TTC549 (cell line): Measurements from ENCODE around the gene HACD1.
"Not testable (repeated sequence)": the region's sequence is repeated elsewhere in the genome, so short reads cannot be mapped to it uniquely, and the experiment has no call there.

Source experiments
- FAIRE-seq: peaks from 2 replicates; lab custom pipeline; 2012; peaks lifted over from hg19 to GRCh38; lab: Jason Lieb, UNC

Gene HACD1

GRCh38 chr10:17643339-17643754, 26.2 kb upstream of the HACD1 start:
- no peak for FAIRE-seq

- no peak for FAIRE-seq
Observed at GRCh38 chr10:17640331-17640816, 23.2 kb upstream of the HACD1 start.

GRCh38 chr10:17637869-17638268, 20.7 kb upstream of the HACD1 start:
- FAIRE-seq: no peak

- no peak for FAIRE-seq
Observed at GRCh38 chr10:17633353-17633752, 16.2 kb upstream of the HACD1 start.

- FAIRE-seq: not testable (repeated sequence)
Observed at GRCh38 chr10:17632590-17632989, 15.4 kb upstream of the HACD1 start.

DNA sequence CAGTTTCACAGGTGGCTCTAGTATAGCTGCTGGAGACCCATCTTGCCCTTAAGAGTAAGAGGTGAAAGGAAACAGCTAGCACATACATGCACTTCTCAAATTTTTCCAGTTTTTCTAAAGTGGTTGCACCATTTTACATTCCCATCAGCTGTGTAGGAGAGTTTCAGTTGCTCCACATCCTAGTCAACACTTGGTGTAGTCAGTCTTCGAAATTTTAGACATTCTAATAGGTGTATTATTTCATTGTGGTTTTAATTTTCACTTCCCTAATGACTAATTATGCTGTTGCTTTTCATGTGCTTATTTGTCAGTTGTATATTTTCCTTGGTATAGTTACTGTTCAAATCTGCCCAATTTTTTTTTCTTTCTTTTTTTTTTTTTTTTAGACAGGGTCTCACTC, 9.5 kb upstream of the HACD1 start:
- no peak for FAIRE-seq

DNA sequence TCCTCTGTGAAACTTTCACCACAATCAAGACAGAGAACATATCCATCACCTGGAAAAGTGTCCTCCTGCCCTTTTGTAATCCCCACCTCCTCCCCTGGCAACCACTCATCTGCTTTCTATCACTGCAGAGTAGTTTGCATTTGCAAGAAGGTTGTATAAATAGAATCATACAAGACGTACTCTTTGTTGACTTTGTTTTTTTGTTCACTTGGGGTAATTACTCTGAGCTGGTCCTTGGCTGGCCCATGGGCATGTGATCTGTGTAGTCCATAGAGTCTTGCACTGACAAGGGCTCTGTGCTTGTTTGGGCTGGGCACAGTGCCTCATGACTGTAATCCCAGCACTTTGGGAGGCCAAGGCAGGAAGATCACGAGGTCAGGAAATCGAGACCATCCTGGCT, 7.8 kb upstream of the HACD1 start:
- FAIRE-seq: no peak

GRCh38 chr10:17622061-17622460, 4.9 kb upstream of the HACD1 start:
- no peak for FAIRE-seq

DNA sequence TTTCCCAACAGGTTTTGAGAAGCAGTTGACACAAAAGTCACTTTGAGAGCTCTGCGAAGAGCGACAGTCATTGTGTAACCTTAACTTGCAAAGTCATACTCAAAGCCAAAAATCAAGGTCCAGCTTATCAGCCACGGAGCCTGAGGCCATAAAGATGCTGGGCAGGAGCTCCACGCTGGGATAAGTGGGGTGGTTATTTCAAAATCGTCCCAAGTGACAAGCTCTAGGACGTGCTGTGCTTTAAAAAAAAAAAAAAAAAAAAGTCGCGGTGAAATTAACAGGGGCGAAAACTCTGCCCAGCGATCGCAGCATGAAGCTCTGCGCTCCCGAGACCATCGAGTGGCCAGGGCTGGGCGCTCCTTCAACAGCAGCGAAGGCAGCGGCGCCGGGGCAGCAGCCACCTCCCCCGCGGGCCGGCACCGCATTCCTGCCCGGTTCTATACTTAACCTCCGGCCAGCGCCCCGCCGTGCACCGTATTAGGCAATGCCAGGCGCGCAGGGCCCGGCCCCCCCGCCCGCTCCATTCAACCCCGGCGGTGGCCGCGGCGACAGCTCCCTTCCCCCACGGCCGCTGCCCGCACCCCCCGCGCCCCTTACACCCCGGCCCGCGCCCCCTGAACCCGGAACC, 657 bp downstream of the HACD1 start:
- FAIRE-seq: no peak

- no peak for FAIRE-seq
Observed at GRCh38 chr10:17609523-17610079, 7.6 kb downstream of the HACD1 start.

GRCh38 chr10:17607603-17608332, 9.4 kb downstream of the HACD1 start:
- peak; percentile 90 for FAIRE-seq

- FAIRE-seq: no peak
Observed at GRCh38 chr10:17607060-17607459, 10.1 kb downstream of the HACD1 start.

- no peak for FAIRE-seq
Observed at GRCh38 chr10:17606547-17607040, 10.6 kb downstream of the HACD1 start.

DNA sequence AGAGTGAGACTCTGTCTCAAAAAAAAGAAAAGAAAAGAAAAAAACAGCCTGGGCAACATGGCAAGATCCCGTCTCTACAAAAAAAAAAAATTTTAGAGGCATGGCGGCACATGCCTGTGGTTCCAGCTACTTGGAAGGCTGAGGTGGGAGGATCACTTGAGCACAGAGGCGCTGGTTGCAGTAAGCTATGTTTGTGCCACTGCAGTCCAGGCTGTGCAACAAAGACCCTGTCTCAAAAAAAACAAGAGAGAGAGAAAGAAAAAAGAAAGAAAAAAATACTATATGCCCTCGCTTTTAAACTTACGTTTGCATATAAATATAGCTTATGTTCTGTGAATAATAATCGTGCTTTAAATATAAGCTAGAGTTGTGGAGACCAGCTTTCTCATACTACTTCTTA, 11.2 kb downstream of the HACD1 start:
- FAIRE-seq: no peak

GRCh38 chr10:17599089-17599488, 18.1 kb downstream of the HACD1 start:
- FAIRE-seq: no peak

GRCh38 chr10:17597386-17597785, 19.8 kb downstream of the HACD1 start:
- FAIRE-seq: no peak

DNA sequence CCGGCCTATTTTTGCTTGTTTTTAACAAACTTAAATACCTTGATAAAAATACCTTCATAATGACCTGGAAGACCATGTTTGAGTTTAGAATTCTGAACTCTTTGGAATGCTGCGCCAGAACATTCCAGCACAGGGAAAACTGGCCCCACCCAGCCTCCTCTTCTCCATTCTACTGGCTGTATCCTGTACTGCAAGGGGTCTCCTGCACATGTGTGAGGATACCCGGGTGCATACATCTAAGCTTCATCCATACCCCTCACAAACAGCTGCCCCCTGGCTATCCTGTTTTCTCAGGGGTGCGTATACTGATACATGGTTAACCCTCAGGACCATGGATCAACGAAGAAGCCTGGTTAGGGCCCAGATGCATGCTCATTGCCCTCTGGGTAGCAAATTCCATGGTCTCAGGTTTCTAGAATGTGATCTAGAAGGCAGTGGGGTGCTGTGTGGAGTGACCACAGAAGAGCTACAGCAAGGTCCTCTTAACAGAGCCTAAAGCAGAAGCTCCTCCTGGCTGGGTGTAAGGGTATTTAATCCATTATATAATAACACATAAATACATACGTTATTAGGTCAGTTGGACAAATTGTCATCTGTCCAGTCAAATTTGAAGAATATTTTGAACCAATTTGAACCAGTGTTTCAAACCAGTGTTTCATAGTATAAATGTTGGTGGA, 26.1 kb downstream of the HACD1 start:
- no peak for FAIRE-seq

DNA sequence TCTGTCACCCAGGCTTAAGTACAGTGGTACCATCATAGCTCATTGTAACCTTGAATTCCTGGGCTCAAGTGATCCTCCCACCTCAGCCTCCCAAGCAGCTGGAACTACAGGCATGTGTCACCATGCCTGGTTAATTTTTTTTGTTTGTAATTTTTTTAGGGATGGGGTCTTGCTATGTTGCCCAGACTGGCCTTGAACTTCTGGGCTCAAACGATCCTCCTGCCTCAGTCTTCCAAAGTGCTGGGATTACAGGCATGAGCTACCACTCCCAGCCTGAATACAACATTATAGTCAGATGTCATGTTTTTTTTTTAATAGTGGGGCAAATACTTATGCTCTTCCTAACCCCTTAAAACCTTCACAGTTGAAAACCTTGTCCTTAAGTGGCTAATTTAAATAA, 27.9 kb downstream of the HACD1 start:
- not testable (repeated sequence) for FAIRE-seq

DNA sequence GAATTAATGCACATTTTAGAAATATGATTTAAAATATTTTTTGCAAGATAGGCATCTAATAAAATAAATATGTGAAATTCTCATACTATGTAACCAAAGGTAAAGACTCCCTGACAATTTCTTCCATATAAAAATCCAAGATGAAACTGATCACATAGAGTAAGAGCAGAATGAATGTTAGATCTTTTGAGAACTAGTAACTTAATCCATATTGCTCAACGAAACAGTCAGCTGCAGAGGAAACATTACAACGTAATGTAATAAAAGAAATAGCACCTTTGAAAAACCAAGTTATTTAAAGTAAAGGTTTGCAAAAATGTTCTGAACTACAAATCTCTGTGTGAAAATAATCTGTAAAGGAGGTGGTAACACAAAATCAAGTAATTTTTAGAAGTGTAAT, 28.8 kb downstream of the HACD1 start:
- no peak for FAIRE-seq

DNA sequence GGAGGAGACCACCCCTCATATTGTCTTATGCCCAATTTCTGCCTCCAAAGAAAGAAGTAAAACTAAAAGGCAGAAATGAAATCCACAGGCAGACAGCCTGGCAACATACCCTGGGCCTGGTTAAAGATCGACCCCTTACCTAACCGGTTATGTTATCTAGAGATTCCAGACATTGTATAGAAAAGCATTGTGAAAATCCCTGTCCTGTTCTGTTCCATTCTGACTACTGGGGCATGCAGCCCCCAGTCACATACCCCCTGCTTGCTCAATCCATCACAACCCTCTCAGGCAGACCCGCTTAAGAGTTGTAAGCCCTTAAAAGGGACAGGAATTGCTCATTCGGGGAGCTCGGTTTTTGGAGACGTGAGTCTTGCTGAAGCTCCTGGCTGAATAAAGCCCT, 29.9 kb downstream of the HACD1 start:
- not testable (repeated sequence) for FAIRE-seq

DNA sequence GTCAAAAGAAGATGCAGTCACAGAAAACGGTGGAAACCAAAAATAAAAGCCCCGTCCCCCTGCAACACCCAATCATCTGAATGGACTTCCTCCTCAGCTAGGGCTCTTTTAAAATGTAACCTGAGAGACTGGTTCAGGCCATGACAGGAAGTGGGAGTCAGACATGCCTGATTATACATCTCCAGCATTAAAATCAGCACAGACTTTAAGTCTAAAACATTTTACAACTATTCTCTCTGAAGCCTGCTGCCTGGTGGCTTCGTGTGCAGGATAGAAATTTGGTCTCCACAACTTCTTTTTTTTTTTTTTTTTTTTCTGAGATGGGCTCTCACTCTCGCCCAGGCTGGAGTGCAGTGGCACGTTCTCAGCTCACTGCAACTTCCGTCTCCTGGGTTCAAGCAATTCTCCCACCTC, 30.3 kb downstream of the HACD1 start:
- no peak for FAIRE-seq

DNA sequence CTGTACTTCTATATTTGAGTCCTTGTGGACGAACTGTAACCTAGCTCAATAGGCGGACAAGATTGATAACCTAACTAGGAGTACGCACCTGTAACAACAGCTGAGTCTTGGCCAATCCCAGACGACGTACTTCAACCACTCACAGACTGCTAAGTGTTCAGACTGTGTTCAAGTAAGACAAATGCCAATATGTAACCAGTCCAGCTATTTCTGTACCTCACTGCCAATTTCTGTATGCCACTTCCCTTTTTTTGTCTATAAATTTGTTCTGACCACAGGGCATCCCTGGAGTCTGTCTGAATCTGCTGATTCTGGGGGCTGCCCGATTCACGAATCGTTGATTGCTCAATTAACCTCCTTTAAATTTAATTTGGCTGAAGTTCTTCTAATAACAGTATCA, 32.2 kb downstream of the HACD1 start:
- no peak for FAIRE-seq

DNA sequence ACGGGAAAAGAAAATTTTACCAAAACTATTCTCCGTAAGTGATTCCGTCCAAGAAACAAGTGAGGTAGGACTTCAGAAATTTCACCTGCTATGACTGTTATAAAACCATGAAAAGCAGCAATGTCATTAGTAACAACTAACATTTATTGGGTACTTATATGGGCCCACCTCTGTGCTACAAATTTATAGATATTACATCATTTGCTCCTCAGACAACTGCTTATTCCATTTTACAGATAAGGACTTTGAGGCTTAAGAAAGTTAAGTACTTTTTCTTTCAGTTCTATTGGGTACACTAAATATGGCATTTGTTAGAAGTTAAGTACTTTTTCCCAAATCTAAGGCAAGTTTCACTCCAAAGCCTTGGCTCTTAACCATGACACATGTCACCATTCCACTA, 36.3 kb downstream of the HACD1 start:
- no peak for FAIRE-seq
